ENCODE results near the gene BBS7.

The BBS7 gene, protein sequence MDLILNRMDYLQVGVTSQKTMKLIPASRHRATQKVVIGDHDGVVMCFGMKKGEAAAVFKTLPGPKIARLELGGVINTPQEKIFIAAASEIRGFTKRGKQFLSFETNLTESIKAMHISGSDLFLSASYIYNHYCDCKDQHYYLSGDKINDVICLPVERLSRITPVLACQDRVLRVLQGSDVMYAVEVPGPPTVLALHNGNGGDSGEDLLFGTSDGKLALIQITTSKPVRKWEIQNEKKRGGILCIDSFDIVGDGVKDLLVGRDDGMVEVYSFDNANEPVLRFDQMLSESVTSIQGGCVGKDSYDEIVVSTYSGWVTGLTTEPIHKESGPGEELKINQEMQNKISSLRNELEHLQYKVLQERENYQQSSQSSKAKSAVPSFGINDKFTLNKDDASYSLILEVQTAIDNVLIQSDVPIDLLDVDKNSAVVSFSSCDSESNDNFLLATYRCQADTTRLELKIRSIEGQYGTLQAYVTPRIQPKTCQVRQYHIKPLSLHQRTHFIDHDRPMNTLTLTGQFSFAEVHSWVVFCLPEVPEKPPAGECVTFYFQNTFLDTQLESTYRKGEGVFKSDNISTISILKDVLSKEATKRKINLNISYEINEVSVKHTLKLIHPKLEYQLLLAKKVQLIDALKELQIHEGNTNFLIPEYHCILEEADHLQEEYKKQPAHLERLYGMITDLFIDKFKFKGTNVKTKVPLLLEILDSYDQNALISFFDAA

DNA sequence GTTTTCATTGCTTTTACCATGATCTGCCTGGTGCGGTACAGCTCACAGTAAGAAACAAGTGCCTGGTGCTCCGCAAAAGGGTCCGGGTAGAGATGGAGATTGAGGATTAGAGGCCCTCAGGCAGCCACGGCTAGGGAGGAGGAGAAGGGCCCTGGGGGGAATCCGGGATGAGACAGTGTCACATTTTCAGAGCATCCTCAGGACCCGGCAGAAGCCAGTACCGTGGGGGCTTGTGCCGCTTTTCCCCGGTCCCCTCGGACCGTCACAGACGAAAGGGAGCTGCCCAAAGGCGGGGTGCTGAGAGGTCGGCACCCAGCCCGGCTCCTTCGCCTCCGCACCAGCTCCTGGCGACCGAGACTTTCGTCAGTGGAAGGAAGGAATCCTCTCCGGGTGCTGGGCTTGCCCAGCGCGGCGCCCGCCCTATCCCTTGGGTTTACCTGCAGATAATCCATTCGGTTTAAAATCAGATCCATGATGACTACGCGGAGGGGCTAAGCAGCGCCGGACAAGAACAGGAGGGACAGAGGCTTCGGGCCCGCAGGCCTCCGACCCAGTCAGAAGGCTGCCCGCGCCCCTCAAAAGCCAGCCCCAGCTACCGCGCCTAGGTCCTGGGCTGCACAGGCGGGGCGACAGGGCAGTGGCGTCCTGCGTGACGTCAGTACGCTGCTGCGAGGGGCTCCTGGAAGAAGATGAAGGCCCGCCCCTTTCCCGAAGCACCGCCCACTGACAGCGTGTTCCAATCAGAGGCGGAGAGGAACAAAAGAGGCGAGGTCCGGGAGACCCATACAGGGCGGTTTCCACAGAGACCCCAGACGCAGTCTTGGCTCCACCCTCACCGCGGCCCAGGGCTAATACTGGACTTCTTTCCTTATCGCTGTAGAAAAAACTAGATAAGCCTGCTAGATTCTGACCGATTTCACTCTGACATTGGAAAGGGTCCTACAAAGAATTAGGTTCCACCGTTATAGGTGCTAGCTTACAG lies at the start of gene BBS7:
Gene BBS7, minus strand, starts transcription at position 634 of the 982 bp plus-strand sequence. Its CDS starts 161 bp downstream, at position 473.
- peak; percentile 97 for DNase-seq

DNA sequence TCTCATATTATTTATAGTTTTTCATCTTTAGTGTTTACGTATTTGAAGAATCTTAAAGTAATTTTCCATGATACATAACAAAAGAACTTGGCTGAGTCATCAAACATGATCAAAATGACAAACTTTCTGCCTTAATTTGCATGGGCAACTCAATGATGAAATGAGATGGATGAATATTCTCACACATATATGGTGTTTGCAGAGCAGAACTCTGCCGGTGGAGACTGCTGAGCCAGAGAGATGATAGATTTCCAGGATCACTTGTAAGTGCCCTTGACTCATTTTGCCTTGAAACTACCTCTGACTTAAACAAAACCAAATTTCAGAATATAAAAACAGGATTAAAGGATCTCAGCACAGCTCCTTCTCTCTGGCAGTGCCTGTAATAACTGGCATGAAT lies 43.4 kb upstream of the BBS7 start:
- peak; percentile 35 for DNase-seq

DNA sequence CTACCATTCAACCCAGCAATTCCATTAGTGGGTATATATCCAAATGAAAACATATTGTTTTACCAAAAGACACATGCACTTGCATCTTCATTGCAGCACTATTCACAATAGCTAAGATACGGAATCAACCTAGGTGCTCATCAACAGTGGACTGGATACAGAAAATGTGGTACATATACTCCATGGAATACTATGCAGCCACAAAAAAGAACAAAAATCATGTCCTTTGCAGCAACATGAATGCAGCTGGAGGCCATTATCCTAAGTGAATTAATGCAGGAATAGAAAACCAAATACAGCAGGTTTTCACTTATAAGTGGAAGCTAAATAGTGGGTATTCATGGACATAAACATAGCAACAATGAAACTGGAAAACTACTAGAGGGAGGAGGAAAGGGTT lies 38.1 kb upstream of the BBS7 start:
- DNase-seq, result no peak

DNA sequence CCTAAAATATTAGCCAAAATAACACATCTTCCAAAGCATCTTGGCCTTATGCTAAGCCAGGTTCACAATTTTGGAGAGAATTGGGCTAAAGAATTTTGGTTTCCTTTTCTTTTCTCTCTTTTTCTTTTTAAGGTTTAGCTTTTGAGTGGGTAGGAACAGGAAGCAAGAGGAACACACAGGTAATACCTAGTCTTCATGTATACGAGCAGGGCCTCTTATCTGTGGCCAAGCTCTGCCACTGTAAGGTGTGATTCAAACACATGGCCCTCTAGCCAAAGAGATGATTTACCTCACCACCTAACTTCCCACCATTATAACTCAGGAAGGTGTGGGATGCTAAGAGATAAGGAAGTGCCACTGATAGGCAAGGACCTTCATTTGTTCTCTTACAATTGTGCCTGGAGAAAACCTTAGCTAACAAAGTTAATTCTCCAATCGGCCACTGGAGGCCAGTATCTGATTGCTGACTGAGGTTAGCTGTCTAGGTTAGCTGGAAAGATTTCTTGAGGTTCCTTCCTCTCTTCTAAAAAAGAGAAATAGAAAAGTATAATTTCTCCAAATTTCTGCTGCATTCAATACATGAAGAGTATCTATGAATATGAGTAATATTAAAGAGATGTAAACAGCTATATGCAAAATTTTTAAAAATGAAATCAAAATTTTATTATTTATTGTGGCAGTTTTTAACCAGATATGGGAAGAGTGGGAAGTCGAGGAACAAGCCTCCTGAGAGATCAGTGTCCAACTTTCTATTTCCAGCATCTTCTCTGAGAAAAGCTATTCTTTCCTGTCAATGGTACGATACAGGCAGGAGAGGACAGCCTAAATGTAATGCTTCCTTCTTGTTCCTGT lies 30.1 kb upstream of the BBS7 start:
- peak; percentile 33 for DNase-seq

DNA sequence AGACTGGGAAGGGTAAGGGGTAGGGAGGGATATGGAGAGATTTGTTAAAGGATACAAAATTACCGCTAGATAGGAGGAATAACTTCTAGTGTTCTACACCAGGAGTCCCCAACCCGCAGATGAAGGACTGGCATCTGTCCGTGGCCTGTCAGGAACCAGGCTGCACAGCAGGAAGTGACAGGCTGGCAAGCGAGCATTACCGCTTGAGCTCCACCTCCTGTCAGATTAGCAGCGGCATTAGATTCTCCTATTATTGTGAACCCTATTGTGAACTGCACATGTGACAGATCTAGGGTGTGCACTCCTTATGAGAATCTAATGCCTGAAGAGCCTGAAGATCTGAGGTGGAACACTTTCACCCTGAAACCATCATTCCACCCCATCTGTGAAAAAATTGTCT lies 27.9 kb upstream of the BBS7 start:
- DNase-seq, result peak; percentile 12

DNA sequence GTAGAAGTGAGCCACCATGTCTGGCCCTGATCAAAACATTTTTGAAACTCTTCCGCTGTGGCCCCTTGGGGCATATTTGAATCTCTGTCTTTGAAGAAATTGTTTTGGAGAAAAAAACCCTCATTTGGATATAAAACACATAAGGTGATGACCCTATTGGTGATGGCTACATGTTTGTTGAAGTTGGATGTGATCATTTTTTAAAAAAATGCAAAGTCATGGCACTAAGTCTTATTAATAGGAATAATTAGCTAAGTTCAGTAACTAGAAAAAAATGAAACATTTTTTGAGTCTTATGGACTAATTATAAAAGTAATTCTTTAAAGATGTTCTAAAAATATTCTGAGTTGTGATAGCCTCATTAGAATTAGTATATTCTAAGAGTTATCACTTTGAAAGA lies 17.9 kb upstream of the BBS7 start:
- no peak for DNase-seq

DNA sequence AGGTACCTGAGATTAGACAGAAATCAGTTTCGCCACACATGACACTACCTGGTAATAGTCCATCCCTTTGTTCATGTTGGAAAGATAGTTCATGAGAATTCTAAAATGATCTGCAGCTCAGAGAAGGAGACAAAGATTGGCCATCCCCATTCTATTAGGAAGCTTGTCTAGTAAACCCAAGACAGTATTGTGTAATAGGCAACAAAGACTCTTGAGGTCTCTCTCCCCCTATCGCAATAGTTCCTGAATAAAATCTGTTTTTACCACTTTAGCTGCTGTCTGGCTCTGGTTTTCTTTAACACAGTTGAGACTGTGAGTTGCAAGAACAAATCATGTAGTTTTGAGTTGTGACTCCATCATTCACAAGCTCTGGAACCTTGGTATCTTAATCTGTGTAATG lies 14.8 kb upstream of the BBS7 start:
- no peak for DNase-seq

DNA sequence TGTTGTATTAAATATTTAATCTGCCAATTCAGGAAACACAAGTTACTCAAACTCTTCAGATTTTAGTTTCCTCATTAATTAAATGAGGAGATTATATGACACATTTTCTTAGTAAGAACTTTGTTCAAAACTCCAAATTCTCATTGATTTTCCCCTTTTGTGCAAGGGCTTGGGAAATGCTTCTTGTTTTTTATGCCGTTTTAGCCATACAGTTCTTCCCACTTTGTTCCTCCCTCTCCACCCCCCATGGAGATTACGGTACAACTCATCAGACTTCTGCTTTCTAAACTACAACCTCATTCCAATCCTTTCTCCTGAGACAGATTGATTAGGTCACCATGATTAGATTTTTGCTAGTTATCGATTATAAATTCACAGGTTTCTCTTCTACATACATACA lies 10.9 kb upstream of the BBS7 start:
- DNase-seq, result no peak

DNA sequence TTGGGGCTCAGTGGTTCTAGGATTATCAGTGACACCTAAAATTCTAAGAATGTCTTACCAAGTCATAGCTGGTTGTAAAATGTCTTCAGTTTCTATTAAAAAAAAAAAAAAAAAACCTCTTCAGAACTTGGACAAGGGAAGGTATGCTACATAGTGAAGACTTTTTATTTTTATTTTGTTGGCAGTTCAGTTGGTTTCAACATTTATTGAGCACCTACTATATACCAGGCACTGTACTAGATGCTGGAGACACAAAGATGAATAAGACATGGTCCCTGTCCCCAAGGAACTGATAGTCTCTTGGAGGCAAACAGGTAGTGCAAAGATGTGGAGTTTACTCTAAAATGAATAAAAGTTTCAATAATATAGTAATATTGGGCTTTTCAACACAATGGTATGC lies 8.9 kb upstream of the BBS7 start:
- DNase-seq, result no peak

DNA sequence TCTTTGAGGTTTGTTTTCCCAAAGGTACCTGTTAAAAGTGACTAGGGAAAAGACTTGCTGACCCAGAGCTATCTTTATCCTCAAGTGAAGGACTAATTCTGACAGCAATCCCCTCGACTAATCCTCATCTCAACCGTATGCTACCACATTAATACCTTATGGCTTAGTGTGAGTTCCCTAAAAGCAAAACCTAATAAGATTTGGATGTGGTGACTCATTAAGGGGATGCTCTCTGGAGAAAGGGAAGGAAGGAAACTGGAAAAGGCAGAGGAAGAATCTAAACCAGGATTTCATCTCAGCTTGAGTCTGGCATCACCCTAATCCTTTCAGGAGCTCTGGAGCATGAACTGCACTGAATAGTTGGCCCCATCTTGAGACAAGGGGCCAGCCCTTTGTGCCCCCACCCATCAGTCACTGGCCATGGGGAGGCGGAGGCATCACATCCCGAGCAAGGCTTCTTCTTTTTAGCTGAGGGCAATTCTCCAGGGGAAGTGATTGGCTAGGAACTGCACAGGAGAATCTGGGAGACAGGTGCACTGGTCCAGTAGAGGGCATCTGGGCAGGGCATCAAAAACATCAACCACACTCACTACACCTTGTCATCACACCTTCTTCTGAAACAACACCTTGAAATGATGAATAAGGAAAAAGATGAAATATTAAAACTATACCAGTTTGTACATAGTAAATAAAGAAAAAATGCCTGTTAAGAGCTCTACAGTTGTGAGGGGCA lies 6.9 kb upstream of the BBS7 start:
- DNase-seq, result no peak

DNA sequence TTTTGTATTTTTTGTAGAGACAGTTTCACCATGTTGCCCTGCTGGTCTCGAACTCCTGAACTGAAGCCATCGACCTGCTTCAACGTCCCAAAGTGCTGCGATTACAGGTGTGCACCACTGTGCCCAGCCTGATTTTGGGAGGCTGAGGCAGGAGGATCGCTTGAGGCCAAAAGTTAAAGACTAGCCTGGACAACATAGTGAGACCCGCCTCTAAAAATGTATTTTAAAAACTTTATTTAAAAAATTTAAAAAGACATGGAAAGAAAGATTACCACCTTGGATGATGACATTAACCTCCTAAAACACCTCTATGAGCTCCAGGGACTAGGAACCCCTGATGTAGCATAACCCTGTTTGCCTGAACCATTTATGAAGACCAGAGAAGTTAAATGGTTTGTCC lies 5.8 kb upstream of the BBS7 start:
- no peak for DNase-seq

DNA sequence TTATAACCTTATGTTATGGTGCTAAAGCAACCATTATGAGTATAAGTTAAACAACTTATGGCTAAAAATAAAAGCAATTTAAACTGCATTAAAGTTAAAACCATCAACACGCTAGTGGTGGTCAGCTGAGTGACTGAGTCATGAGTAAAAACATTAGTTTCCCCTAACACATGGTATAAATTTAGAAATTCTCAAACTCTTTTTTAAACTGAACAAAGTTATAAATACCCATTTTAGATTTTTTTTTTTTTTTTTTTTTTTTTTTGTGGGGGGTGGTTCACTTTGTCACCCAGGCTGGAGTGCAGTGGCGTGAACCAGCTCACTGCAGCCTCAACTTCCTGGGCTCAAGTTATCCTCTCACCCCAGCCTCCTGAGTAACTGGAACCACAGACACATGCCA lies 5.4 kb upstream of the BBS7 start:
- DNase-seq, result no peak

DNA sequence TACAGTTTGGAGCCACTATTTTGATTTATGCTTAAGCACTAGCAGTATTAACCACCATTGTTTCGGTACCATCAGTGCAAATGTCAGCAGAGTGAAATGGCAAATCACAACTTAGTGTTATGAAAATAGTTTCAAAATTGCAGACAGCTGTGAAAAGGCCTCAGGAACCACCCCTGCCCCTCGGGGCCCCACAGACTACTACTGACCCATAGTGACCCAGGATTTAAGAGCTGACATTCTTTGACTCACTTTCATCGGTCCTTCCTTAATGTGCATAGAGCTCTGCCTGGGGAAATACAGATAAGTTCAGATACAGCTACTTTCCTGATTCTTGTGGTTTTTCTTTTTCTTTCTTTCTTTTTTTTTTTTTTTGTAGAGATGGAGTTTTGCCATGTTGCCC lies 3.3 kb upstream of the BBS7 start:
- DNase-seq, result no peak

DNA sequence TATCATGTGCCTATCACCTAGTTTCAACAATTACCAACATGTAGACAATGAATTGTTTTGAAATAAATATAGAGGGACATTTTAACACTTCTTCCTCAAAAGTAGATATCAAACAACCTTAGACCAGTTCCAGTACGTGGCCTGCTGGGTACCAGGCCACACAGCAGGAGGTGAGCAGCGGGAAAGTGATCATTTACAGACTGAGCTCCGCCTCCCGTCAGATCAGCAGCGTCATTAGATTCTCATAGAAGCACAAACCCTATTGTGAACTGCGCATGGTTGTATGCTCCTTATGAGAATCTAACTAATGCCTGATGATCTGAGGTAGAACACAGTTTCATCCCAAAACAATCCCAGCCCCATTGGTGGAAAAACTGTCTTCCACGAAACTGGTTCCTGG lies 6.5 kb downstream of the BBS7 start:
- no peak for DNase-seq

DNA sequence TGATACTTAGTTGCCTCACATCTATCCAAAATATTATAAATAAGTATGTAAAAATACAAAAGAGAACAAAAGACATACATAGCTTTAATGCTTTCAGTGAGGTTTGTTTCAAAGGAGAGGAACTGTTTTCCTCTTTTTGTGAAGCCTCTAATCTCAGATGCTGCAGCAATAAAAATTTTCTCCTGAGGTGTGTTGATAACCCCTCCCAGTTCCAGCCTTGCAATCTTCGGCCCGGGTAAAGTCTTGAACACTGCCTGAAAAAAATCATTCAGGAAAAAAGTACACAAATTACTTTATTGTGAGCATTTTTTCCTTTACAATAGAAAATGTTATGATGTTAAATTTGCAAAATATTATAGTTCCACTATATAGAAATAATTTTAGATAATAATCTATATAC lies 8.8 kb downstream of the BBS7 start:
- no peak for DNase-seq

DNA sequence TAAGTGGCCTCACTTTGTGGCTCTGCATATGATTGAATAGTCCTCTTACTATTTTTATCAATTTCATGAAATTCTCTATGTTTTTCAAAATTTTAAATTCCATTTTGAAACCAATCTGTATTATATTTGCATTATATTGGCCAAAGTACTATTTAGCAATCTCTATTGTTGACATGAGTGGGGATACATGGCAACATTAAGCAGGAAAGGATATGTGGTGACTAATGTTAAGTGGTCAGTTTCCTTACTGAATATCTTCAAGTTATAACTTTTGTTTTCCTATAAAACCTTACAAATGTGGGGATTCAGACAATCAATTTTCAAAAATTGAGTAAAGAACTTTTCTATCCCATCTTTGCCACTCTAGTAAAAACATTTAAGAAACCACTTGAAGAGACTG lies 10.2 kb downstream of the BBS7 start:
- DNase-seq, result no peak

DNA sequence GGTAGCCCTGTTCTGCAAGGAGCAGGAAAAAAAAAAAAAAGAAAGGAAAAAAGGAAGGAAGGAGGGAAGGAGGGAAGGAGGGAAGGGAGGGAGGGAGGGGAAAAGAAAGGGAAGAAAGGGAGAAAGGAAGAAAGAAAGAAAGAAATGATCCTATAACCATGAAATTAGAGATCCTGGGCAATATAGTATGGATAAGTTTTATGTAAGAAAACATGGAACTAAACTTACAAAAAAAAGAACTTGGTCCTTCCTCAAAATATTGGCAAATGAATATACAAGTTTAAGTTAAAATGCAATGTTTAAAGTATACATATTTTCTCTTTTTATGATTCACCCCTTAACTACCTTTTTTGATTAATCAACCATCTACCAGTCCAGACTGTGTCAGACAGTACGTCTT lies 18.9 kb downstream of the BBS7 start:
- no peak for DNase-seq

DNA sequence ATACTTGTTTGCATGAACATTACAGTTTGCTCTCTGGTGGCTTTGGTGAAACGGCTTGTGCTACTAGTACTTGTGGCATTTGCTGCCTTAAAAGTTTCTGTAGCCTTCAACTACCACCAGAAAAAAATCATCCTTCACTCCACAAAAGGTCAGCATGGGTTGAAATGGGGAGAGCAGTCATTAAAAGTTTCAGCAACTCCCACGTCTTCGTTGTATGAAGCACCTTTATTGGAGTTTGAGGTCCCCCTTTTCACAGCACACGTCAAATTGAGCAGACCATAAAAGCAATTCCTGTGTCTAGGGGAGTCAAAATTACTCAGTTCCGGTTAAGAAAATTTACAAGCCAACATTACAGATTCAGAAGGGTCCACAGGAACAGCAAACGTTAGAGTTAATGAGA lies 23.6 kb downstream of the BBS7 start:
- DNase-seq, result no peak

DNA sequence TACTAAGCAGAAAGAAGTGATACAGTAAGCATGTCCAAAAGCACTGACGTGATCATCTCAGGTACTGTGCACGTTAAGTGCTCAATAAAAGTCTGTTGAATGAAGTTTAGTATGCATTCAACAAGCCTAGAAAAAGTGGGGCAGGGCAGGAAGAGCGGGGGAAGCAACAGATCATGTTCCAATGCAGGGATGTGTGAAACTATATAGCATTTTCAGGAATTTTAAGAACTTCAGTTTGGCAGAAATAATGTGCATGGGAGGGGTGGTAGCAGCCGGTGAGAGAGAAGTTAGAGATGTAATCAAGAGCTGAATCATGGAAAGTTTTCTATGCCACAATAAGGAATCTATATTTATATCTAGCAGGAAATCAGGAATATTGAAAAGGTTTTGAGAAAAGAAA lies 27.4 kb downstream of the BBS7 start:
- no peak for DNase-seq

DNA sequence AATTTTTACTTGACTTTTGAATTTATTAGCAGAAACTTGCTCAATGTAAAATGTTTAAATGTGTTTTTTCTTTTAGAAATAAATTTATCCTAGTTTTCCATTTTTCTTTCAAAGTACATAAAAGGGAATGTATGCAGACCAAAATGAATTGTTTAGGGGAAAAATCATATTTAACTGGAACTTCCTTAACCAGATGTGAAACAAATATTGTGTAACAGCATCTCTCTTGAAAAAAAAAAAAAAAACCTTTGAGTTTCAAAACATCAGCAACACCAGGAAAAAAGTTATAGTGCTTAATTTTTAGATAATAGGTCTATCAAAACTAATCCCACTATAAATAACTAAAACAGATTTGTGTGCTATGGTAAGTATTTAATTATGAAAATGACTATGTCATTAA lies 32.1 kb downstream of the BBS7 start:
- DNase-seq, result no peak

DNA sequence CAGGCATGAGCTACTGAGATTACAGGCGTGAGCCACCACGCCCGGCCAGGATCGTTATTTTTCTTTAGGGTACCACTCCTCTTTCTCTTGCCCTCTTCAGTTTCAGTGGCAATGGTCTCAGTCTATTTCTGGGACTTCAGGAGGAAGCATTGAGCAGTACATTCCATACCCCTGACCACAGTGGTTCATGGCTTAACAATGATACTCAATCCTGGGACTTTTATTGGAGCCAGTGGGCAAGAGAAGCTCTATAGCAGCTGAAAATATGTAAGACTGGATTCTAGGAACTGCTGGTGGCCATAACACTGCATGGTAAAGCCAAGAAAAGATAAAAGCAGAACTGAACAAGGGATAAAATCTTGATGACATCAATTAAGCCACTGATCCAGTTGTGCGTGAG lies 40.8 kb downstream of the BBS7 start:
- DNase-seq, result no peak

DNA sequence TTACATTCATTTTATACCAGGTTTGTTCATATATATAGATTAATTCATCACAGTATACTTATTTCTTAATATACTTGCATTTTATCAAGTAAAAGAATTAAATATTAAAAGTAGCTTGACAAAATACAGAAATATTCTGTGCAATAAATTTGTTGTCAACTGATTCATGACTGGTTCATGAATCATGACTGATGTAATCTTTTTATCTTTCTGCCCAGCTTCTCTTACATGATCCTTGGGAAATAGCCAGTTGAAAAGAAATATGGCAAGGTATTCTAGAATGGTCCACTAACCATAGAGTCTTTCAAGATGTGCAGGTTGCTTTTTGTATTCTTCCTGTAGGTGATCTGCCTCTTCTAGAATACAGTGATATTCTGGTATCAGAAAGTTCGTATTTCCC lies 42.4 kb downstream of the BBS7 start:
- no peak for DNase-seq
